H1 (cell line): ENCODE measurements around the gene MT1H. TPM values are rescaled to one million over a fixed set of nuclear protein-coding genes. Genes with fewer than 3 reads are reported as not detected.

Source experiments
- BRCA1 ChIP-seq: IDR thresholded peaks from 2 replicates; pipeline ENCODE4 v1.6.1; 2012; ENCODE audit warnings: low read depth, low read length, improper control_type of control experiment
- RXRA ChIP-seq: IDR thresholded peaks from 2 replicates; pipeline ENCODE4 v1.6.1; 2011; ENCODE audit warnings: low read depth, mild to moderate bottlenecking, low read length, moderate library complexity; ENCODE audit not compliant: insufficient read depth
- polyA plus RNA-seq, 7 experiments: library from polyadenylated mRNA; depleted of rRNA in 3 of 7; stranded (reverse) in 5 of 7; unstranded in 2 of 7; fragments of >200 nt in 5 of 7; fragments of 200-250 nt in 2 of 7; gene quantifications; 1 replicate in 5 of 7; 2 replicates in 1 of 7; 4 replicates in 1 of 7; pipeline versions ENCODE4 v1.2.1 to v1.2.3, GENCODE V29; 2011 to 2013; ENCODE audit warnings: missing spikeins in 2 of 7, mixed read lengths in 2 of 7
- total RNA-seq: library from RNA; stranded (reverse); fragmentation: NEBNext Ultra II Directional; extraction: Animal tissue kit (Norgen Biotek cat#: 25700); gene quantifications from 2 replicates; pipeline ENCODE4 v1.2.1, GENCODE V29; 2021
- TF ChIP-seq, protein P1 (sequence below), 3 experiments: IDR thresholded peaks; 1 replicate in 2 of 3; 2 replicates in 1 of 3; pipeline versions ENCODE4 v1.5.1 to v1.6.1; 2011; ENCODE audit warnings: low read length in 3 of 3, mild to moderate bottlenecking in 3 of 3, inconsistent platforms in 2 of 3, low read depth in 1 of 3, moderate library complexity in 1 of 3; ENCODE audit not compliant: insufficient read depth in 1 of 3; ENCODE audit errors: control extremely low read depth in 1 of 3

MT1H gene
- total and polyA plus RNA-seq, 2 of the 8 experiments (the other 6 are each of a cell fraction or from before 2014, with no cell fraction given): 11.9 to 95.7 TPM

DNA sequence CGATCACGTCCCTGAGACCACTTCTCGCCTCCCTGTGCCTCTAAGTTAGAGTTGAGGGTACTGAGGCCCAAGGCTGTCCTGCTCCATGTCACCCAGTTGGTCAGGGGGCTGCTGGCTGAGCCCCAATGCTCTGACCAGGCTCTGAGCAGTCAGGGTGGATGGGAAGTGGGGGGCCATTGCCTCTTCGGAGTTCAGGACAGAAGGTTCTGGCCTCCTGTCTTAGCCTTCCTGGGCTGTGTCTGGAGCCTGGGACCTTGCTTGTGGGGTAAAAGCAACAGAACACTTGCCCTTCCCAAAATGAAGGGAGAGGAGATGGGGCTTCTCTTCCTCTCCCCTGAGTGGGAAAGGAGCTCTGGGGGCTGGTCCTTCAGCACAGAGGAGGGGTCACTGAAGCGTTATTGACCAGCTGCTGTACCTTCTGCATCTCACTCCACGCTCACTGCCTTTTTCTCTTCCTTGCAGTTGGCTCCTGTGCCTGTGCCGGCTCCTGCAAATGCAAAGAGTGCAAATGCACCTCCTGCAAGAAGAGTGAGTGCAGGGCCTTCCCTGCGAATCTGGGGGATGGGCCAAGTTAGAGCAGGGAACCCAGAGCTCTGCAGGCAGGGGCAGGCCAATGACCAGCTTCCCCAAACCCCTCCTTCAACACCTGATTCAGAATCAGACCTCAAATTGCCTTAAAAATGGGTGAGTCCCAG is 13.2 kb downstream of the MT1H start (continued):
- no peak for TF ChIP-seq RXRA
- TF ChIP-seq BRCA1: no peak
- TF ChIP-seq, protein P1, sequence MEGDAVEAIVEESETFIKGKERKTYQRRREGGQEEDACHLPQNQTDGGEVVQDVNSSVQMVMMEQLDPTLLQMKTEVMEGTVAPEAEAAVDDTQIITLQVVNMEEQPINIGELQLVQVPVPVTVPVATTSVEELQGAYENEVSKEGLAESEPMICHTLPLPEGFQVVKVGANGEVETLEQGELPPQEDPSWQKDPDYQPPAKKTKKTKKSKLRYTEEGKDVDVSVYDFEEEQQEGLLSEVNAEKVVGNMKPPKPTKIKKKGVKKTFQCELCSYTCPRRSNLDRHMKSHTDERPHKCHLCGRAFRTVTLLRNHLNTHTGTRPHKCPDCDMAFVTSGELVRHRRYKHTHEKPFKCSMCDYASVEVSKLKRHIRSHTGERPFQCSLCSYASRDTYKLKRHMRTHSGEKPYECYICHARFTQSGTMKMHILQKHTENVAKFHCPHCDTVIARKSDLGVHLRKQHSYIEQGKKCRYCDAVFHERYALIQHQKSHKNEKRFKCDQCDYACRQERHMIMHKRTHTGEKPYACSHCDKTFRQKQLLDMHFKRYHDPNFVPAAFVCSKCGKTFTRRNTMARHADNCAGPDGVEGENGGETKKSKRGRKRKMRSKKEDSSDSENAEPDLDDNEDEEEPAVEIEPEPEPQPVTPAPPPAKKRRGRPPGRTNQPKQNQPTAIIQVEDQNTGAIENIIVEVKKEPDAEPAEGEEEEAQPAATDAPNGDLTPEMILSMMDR (IDR thresholded peaks at IDR 0.05; ENCODE audit: control extremely low read depth in 1 of 3, insufficient read depth in 1 of 3, low read depth in 1 of 3, low read length in 3 of 3): no peak
